ENCODE results near the gene ARSA. TPM values are rescaled to one million over a fixed set of nuclear protein-coding genes. Genes with fewer than 3 reads are reported as not detected.
"Not testable (repeated sequence)": the region's sequence is repeated elsewhere in the genome, so short reads cannot be mapped to it uniquely, and the experiment has no call there.

ARSA gene
- polyA plus RNA-seq, 3 donors: 24.9 to 56.2 (median 44.1) TPM

DNA sequence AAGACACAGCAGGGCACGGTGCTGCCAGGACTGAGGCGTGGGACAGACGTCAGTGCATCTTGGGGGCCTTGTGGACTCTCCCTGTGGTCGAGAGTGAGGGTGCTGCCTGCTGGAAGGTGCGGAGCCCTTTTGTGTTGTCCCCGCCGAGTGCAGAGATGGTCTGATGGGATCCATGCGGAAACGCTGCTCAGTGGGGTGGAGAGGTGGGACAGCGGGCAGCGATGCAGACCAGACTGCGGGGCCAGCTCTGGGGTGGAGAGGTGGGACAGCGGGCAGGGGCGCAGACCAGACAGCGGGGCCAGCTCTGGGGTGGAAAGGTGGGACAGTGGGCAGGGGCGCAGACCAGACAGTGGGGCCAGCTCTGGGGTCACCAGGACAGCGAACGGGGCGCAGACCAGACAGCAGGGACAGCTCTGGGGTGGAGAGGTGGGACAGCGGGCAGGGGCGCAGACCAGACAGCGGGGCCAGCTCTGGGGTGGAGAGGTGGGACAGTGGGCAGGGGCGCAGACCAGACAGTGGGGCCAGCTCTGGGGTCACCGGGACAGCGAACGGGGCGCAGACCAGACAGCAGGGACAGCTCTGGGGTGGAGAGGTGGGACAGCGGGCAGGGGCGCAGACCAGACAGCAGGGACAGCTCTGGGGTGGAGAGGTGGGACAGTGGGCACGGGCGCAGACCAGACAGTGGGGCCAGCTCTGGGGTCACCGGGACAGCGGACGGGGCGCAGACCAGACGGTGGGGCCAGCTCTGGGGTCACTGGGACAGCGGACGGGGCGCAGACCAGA lies 19.7 kb downstream of the ARSA start:
- 81 to 88% (median 82%) methylated on average over 33 to 39 of the region's 39 CpGs for WGBS, 3 donors
- H3K27ac ChIP-seq (ENCODE audit: low read depth, low read length): not testable (repeated sequence)

DNA sequence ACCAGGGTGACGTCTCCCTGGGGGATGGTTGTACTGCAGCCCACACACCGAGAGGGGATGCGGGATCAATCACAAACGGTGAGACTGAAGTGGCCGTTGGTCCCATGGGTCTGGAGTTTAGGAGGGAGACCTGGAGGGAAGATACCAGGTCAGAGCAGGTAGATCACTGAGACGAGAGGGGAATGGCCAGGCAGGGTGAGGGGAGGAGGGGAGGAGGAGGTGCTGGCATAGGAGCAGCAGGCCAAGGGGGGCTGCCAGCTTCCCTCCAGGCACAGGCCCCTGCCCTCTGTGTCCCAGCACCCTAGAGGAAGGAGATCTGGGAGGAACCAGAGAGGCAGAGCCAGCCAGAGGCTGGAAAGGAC lies 20.3 kb downstream of the ARSA start:
- H3K27ac ChIP-seq (ENCODE audit: low read depth, low read length): no peak overlapping the region
- WGBS, 3 donors: 62 to 77% (median 67%) methylated on average over 6 of the region's 6 CpGs

DNA sequence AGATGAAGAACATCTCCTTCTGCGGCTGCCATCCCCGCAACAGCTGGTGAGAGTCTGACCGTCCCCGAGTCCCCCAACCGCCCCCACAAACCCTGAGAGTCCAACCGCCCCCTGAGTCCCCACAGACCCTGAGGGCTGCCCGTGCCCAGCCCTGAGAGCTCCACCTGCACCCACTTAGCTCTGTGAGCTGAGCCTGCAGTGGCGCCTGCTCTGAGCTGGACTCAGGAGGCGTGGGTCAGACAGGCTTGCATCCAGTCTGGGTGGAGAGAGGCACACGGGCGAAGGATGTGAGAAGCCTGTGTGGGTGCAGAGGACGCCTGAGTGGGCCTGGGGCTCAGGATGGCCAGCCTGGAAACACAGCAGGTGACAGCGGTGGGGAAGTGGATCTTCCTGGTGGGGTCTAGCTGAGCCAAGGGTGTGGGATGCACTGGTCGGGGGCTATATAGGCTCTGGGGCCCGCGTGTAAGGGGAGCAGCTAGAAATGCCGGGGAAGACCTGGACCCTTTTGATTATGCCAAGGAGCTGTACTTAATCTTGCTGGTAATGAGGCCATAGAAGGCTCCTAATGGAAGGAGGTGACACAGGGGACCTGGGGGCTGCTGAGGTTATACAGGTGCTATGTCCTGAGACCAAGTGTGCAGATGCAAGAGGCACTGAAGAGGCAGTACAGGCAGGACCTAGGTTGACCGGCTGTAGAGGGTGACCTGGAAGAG lies 20.9 kb downstream of the ARSA start:
- WGBS, 3 donors: 75 to 93% (median 75%) methylated on average over 17 to 18 of the region's 18 CpGs
- H3K27ac ChIP-seq (ENCODE audit: low read depth, low read length): no peak overlapping the region

DNA sequence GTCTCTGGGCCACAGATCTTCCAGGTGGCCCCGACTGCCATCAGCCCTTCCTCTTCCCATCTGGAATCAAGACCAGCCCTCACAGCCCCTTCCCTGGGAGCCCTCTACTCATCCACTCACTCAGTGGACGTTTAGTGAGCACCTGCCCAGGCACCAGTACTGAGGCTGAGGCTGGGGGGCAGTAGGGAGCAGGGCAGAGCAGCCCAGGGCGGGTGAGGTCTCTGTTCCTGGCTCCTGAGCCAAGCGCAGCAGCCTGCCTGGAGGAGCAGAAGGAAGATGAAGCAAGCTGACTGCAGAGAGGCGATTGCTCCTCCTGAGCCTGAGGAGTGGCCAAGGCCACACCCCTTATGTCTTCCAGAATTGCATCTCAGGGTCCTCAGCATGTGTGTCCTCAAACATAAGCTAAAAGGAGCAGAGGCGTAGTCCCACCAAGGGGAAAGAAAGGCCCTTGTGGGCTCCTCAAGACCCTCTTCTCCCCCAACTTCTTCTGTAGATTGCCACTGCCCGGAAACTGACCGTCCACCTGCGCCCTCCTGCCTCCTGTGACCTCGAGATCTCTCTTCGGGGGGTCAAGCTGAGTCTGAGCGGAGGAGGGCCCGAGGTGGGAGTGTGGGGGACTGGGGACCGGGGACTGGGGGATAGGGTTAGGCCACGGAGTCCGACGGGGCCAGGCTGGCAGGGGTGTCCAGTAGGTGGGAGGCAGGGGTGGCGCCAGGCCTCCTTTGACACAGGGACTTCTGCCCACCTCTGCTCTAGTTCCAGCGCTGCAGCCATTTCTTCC lies 21.6 kb downstream of the ARSA start:
- H3K27ac ChIP-seq (ENCODE audit: low read depth, low read length): no peak overlapping the region
- 74 to 80% (median 75%) methylated on average over 18 to 19 of the region's 19 CpGs for WGBS, 3 donors

DNA sequence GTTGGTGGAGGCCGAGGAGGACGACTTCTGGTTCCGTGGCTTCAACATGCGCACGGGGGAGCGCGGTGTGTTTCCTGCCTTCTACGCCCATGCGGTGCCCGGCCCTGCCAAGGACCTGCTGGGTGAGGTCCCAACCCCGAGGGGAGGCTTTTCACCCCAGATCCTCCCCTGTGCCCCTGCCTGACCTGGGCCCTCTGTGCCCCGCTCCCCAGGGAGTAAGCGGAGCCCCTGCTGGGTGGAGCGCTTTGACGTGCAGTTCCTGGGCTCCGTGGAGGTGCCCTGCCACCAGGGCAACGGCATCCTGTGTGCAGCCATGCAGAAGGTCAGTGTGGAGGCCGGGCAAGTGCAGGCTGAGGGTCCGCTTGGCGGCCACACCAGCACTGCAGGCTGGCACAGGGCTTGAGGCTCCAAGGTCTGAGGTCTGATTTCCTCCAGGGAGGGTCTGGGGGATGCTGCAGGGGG lies 22.3 kb downstream of the ARSA start:
- 83 to 86% (median 84%) methylated on average over 20 of the region's 20 CpGs for WGBS, 3 donors
- H3K27ac ChIP-seq (ENCODE audit: low read depth, low read length): no peak overlapping the region

DNA sequence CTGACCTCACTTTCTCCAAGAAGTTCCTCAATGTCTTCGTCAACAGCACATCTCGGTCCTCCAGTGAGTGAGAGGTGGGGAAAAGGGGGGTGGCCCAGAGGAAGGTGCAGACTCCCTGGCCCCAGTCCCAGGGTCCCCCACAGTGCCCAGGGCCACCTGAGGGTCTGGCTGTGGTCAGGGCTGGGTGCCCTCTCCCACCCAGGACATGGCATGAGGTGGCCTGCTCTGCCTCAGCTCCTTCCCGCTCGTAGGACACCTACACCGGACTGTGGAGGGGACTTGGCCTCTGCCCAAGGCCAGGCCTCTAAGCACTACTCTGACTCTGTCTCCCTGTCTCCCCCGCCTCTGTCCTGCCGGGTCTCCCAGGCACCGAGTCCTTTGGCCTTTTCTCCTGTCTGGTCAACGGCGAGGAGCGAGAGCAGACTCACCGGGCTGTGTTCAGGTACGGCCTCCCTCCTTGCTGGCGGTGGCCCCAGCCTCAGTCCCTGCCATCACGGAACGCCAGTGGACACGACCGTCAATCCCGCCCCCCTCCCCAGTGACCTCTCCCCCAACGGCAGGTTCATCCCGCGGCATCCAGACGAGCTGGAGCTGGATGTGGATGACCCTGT lies 22.8 kb downstream of the ARSA start:
- 81 to 86% (median 84%) methylated on average over 22 to 23 of the region's 23 CpGs for WGBS, 3 donors
- no peak overlapping the region for H3K27ac ChIP-seq (ENCODE audit: low read depth, low read length)

DNA sequence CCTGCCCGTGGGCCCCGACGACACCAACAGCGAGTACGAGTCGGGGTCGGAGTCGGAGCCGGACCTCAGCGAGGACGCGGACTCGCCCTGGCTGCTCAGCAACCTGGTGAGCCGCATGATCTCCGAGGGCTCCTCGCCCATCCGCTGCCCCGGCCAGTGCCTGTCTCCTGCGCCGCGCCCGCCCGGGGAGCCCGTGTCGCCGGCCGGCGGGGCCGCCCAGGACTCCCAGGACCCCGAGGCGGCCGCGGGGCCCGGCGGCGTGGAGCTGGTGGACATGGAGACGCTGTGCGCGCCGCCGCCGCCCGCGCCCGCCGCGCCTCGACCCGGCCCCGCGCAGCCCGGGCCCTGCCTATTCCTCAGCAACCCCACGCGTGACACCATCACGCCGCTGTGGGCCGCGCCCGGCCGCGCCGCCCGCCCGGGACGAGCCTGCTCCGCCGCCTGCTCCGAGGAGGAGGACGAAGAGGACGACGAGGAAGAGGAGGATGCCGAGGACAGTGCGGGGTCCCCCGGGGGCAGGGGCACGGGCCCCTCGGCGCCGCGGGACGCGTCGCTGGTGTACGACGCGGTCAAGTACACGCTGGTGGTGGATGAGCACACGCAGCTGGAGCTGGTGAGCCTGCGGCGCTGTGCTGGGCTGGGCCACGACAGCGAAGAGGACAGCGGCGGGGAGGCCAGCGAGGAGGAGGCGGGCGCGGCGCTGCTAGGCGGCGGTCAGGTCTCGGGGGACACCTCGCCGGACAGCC lies 23.5 kb downstream of the ARSA start:
- 51 to 62% (median 55%) methylated on average over 68 to 103 of the region's 103 CpGs for WGBS, 3 donors
- H3K27ac ChIP-seq (ENCODE audit: low read depth, low read length): no peak overlapping the region

DNA sequence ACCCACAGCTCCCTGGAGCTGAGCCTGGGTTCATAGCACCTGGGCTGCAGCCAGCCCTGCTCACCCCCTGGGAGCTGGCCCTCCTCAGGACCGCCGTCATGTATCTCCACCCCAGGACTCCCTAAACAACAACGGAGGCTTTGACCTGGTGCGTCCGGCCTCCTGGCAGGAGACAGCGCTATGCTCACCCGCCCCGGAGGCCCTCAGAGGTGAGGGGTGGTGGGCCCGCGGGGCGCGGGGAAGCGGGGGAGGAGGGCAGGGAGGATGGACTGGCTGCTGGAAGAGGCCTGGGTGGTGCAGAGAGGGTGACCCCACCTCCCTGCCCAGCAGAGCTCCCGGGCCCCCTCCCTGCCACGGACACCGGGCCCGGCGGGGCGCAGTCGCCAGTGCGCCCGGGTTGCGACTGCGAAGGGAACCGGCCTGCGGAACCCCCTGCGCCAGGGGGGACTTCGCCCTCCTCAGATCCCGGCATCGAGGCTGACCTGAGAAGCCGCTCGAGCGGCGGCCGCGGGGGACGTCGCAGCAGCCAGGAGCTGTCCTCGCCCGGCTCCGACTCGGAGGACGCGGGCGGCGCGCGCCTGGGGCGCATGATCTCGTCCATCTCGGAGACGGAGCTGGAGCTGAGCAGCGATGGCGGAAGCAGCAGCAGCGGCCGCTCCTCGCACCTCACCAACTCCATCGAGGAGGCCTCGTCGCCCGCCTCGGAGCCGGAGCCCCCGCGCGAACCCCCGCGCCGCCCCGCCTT lies 24.3 kb downstream of the ARSA start:
- 20 to 32% (median 26%) methylated on average over 40 to 70 of the region's 70 CpGs for WGBS, 3 donors
- no peak overlapping the region for H3K27ac ChIP-seq (ENCODE audit: low read depth, low read length)

DNA sequence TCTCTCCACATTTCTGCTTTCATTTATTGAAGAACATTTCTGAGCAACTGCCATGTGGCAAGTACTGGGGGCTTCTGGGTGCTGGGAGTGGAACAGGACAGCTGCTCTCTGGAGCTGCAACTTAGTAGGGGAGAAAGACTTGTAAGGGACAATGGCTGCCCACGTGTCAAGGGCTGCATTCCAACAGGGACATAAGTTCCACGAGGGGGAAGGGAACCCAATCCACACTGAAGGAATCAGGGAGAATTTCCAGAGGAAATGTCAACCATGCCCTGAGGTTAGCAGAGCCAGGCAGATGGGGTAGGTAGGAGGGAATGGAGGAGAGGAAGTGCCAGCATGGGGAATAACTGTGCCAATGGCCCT lies 25.6 kb downstream of the ARSA start:
- no peak overlapping the region for H3K27ac ChIP-seq (ENCODE audit: low read depth, low read length)
- WGBS, 3 donors: 16 to 39% (median 27%) methylated on average over 2 of the region's 2 CpGs

DNA sequence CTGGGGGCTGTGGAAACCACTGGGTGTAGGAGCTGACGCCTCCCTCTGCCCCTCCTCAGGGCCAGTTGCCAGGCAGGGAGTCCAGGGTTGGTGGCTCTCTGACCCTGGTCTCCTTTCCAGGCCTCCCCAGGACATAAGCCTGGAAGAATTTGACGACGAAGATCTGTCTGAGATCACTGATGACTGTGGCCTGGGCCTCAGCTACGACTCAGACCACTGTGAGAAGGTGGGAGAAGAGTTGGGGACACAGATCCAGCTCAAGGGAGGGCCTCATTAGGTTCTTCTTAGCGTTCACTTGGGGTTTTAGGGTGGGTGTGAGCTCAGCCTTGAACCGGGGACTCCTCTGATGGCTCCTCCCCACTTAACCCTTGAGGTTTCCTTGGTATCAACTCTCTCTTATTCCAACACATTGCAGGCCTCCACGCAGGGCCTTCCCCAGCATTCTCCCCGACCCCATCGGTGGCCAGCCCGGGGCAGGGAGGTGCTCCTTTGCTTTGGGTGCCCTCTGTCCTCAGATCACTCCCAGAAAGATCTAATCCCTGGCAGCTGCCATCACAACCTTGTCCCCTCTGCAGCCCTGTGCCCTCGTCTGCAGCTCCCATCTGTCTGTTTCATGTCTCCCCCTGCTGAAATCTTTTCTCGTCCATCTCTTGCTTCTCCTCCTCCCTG lies 26.1 kb downstream of the ARSA start:
- H3K27ac ChIP-seq (ENCODE audit: low read depth, low read length): no peak overlapping the region
- 52 to 59% (median 56%) methylated on average over 12 of the region's 12 CpGs for WGBS, 3 donors

DNA sequence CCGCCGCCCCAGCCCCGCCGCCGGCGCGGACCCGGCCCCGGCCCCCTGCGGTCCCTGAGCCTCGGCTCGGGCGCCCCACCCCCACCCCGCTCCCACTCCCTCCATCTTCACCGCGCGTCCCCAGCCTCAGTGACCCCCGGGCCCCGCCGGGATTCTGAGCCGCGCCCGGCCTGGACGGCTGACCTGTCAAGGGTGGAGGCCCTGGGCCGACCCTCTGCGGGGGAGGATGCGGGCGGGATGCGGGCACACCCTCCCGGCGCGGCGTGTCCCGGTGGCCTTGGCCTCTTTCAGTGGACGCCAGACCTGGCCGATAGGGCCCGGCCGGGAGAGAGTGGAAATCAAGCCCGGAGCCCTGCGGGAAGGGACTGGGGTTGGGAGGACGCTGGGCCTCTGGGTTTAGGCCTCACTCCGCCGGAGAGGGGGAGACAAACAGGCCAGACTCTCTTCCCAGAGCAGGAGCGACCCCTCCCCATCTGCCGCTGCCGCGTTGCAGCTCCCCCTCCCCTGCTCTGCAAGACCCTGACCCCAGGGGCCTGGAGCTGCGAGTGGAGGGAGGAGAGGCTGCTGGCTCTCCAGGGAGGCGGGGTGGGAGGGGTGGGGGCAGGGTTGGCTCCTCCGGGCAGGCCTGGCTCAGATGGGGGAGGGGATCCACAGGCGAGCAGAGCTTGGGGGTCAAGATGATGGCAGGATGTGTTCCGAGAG lies 26.8 kb downstream of the ARSA start:
- no peak overlapping the region for H3K27ac ChIP-seq (ENCODE audit: low read depth, low read length)
- WGBS, 3 donors: 11 to 16% (median 14%) methylated on average over 34 to 45 of the region's 52 CpGs

DNA sequence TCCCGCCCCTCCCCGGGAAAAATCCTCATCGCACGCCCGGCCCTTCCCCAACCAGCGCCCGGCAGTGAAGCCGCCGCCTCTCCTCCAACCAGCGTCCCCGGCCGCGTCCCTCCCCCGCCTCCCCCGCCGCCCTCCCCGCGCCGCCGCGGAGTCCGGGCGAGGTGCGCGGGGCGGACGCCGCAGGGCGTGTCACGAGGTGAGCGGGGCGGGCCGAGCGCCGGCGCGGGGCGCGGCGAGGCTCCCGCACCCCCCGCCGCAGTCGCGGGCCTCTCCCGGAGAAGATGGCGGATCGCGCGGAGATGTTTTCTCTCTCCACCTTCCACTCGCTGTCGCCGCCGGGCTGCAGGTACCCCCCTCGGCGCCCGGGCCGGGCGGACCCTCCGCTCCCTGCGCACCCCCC lies 27.4 kb downstream of the ARSA start, which contains the start of gene MAPK8IP2:
Gene MAPK8IP2, plus strand, starts transcription at position 256 of the 400 bp plus-strand sequence. Its CDS starts 26 bp downstream, at position 282.
- no peak within 1 kb of the TSS for H3K27ac ChIP-seq (ENCODE audit: low read depth, low read length)
- WGBS, 3 donors: 1% methylated on average over 23 to 41 of the region's 61 CpGs

DNA sequence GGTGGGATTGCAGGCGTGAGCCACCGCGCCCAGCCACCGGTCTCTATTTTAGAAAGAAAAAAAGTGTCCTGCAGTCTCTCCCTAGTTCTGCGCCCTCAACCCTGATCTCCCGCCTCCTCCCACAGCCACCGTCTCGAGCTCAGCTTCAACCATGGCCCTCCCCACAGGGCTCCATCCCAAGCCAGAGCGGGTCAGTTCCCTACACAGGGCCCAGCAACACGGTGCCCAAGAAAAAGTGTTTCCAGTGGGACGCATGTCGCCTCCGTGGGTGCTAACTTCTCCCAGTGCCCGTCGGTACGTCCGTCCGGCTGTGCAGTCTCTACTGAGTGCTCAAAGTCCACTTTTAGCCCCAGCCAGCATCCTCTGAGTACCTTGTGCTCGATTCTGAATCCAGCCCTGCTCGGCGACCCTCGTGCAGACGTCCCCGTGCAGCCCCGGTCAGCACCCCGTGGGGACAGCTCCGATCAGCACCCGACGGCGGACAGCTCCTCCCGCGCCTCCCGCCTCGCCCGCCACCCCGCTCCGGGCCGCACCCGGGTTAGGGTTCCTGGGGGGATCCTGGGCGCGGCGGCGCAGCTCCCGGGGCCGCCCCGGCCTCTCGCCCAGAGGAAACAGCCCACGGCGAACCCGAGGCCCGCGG lies 28.0 kb downstream of the ARSA start:
- no peak overlapping the region for H3K27ac ChIP-seq (ENCODE audit: low read depth, low read length)
- 14 to 16% (median 15%) methylated on average over 43 to 52 of the region's 52 CpGs for WGBS, 3 donors

DNA sequence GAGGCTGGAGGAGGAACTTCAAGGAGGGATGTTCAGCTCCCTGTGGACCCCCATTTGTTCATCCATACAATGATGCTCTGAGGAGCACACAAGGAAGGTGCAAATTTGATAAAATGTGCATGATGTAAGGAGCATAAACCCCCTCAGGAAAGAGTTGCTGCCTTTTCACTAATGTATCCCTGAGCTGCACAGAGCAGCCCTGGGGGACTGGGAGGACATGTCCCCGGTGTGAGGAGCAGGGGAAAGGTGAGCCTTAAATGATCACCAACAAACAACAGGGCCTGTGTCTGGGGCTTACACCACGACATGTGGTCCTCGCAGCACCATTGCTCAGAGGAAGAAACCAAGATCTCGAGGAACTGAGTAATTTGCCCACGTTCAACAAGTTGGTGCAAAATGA lies 30.9 kb downstream of the ARSA start:
- H3K27ac ChIP-seq (ENCODE audit: low read depth, low read length): no peak overlapping the region
- WGBS, 3 donors: 79 to 95% (median 93%) methylated on average over 5 of the region's 5 CpGs

DNA sequence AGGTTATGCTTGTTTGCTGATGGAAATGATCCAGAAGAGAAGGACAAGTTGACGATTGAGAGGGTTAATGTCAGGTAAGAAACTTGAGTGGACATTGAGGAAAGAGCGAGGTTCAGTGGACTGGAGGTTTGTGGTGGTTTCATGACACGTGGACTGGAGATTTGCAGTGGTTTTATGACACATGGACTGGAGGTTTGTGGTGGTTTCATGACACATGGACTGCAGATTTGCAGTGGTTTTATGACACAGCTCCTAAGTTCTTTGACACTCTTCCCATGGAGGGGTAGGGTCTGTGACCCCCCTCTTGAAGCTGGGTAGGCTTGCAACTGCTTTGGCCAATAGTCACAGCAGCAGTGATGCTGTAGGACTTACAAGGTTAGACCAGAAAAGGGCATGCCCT lies 32.8 kb downstream of the ARSA start:
- no peak overlapping the region for H3K27ac ChIP-seq (ENCODE audit: low read depth, low read length)
- WGBS, 3 donors: 89 to 92% (median 91%) methylated on average over 3 of the region's 3 CpGs

DNA sequence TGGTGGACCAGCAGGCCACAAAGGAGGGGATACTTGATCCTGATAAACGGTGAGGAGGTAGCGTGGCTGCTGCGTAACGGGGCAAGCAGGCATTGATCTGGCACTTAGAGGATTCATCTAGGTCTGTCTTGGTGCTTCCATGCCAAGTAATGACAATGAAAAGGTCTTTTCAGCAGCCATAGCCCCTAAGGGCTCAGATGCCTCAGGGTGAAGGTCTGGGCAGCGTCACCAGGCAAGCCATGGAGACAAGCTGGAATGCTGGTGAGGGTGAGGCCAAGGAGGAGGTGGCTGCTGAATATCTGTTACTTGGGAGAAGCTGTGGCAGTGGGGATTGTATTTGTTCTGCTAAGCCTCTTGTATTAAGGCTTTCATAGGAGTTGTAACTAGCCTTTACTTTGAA lies 40.5 kb downstream of the ARSA start:
- 94 to 96% (median 95%) methylated on average over 5 of the region's 5 CpGs for WGBS, 3 donors
- no peak overlapping the region for H3K27ac ChIP-seq (ENCODE audit: low read depth, low read length)
